H9 (cell line): ENCODE measurements around the gene TNFRSF11A. TPM values are rescaled to one million over a fixed set of nuclear protein-coding genes. Genes with fewer than 3 reads are reported as not detected.

Experiments used
- DNase-seq: peaks from one replicate; pipeline ENCODE4 v3.0.0-alpha.2; 2017
- H2AFZ ChIP-seq: one replicate; pipeline ENCODE4 v1.6.1; 2013; ENCODE audit warnings: mild to moderate bottlenecking, low read length, control low read depth, moderate library complexity
- H2AK5ac ChIP-seq: 2 replicates; pipeline ENCODE4 v1.6.1; 2013; ENCODE audit warnings: low read length, control low read depth, mixed read lengths; ENCODE audit not compliant: insufficient read length
- H2BK120ac ChIP-seq: one replicate; pipeline ENCODE4 v1.6.1; 2013; ENCODE audit warnings: low read depth, mild to moderate bottlenecking, low read length, control low read depth, inconsistent platforms; ENCODE audit not compliant: poor library complexity, severe bottlenecking
- H2BK12ac ChIP-seq: 2 replicates; pipeline ENCODE4 v1.6.1; 2013; ENCODE audit warnings: low read length, control low read depth, mixed read lengths, low read depth; ENCODE audit not compliant: insufficient read length
- H2BK15ac ChIP-seq: 2 replicates; pipeline ENCODE4 v1.6.1; 2013; ENCODE audit warnings: low read depth, low read length, control low read depth
- H2BK20ac ChIP-seq: one replicate; pipeline ENCODE4 v1.6.1; 2013; ENCODE audit warnings: low read depth, mild to moderate bottlenecking, low read length, control low read depth, inconsistent platforms; ENCODE audit not compliant: poor library complexity, severe bottlenecking
- H2BK5ac ChIP-seq: 2 replicates; pipeline ENCODE4 v1.6.1; 2013; ENCODE audit warnings: low read length, control low read depth, mixed read lengths; ENCODE audit not compliant: insufficient read length
- H3K14ac ChIP-seq: 2 replicates; pipeline ENCODE4 v1.6.1; 2013; ENCODE audit warnings: low read length, control low read depth; ENCODE audit not compliant: insufficient read depth
- H3K18ac ChIP-seq: 2 replicates; pipeline ENCODE4 v1.6.1; 2013; ENCODE audit warnings: low read depth, mild to moderate bottlenecking, mixed read lengths, low read length, control low read depth; ENCODE audit not compliant: insufficient read length
- H3K23ac ChIP-seq: 2 replicates; pipeline ENCODE4 v1.6.1; 2013; ENCODE audit warnings: low read length, control low read depth, mixed read lengths, low read depth; ENCODE audit not compliant: insufficient read length
- H3K23me2 ChIP-seq: 2 replicates; pipeline ENCODE4 v1.6.1; 2013; ENCODE audit warnings: low read depth, mild to moderate bottlenecking, mixed read lengths, low read length, control low read depth; ENCODE audit not compliant: insufficient read length, poor library complexity, severe bottlenecking
- H3K27ac ChIP-seq: 2 replicates; pipeline ENCODE4 v1.5.1; 2013; ENCODE audit warnings: low read length, control low read depth, mixed read lengths, low read depth; ENCODE audit not compliant: insufficient read length
- H3K27me3 ChIP-seq: 2 replicates; pipeline ENCODE4 v1.6.1; 2013; ENCODE audit warnings: low read length, control low read depth, inconsistent platforms; ENCODE audit not compliant: insufficient read depth
- H3K4ac ChIP-seq: 2 replicates; pipeline ENCODE4 v1.6.1; 2013; ENCODE audit warnings: low read depth, mild to moderate bottlenecking, control low read depth, inconsistent platforms, low read length, moderate library complexity
- H3K4me1 ChIP-seq: 2 replicates; pipeline ENCODE4 v1.6.1; 2013; ENCODE audit warnings: low read length, control low read depth, inconsistent platforms; ENCODE audit not compliant: insufficient read depth
- H3K4me2 ChIP-seq: 2 replicates; pipeline ENCODE4 v1.6.1; 2013; ENCODE audit warnings: low read length, control low read depth, mixed read lengths; ENCODE audit not compliant: insufficient read length, insufficient read depth
- H3K56ac ChIP-seq: 2 replicates; pipeline ENCODE4 v1.6.1; 2013; ENCODE audit warnings: low read depth, mild to moderate bottlenecking, mixed read lengths, low read length, control low read depth; ENCODE audit not compliant: insufficient read length
- H3K79me1 ChIP-seq: 2 replicates; pipeline ENCODE4 v1.6.1; 2013; ENCODE audit warnings: low read depth, mild to moderate bottlenecking, moderate library complexity, low read length, control low read depth, inconsistent platforms; ENCODE audit not compliant: insufficient read depth, poor library complexity, severe bottlenecking
- H3K79me2 ChIP-seq: 2 replicates; pipeline ENCODE4 v1.6.1; 2013; ENCODE audit warnings: low read length, control low read depth, inconsistent platforms; ENCODE audit not compliant: insufficient read depth
- H3K9ac ChIP-seq: 2 replicates; pipeline ENCODE4 v1.6.1; 2013; ENCODE audit warnings: low read length, control low read depth, mixed read lengths; ENCODE audit not compliant: insufficient read length; ENCODE audit errors: extremely low read depth
- H3K9me3 ChIP-seq: one replicate; pipeline ENCODE4 v1.6.1; 2013; ENCODE audit warnings: low read depth, low read length, inconsistent platforms; ENCODE audit not compliant: control insufficient read depth
- H3T11ph ChIP-seq: one replicate; pipeline ENCODE4 v1.6.1; 2013; ENCODE audit warnings: mild to moderate bottlenecking, low read length, control low read depth, inconsistent platforms
- H4K20me1 ChIP-seq: one replicate; pipeline ENCODE4 v1.6.1; 2013; ENCODE audit not compliant: control insufficient read depth, insufficient read length, insufficient read depth
- H4K5ac ChIP-seq: 2 replicates; pipeline ENCODE4 v1.6.1; 2013; ENCODE audit warnings: low read depth, mild to moderate bottlenecking, mixed read lengths, low read length, control low read depth; ENCODE audit not compliant: insufficient read length
- H4K8ac ChIP-seq: replicated peaks from 2 replicates; pipeline ENCODE4 v1.6.1; 2013; ENCODE audit warnings: low read length, control low read depth, mixed read lengths, low read depth; ENCODE audit not compliant: insufficient read length
- H4K91ac ChIP-seq: 2 replicates; pipeline ENCODE4 v1.6.1; 2013; ENCODE audit warnings: low read depth, mild to moderate bottlenecking, moderate library complexity, mixed read lengths, low read length, control low read depth; ENCODE audit not compliant: insufficient read length
- H3K27ac Mint-ChIP-seq, 3 experiments: 2 replicates in 2 of 3; 3 replicates in 1 of 3; pipeline ENCODE4 v1.8.0; 2020 to 2021; ENCODE audit warnings: mixed read lengths in 3 of 3, mild to moderate bottlenecking in 1 of 3, moderate library complexity in 1 of 3
- H3K27me3 Mint-ChIP-seq: 2 replicates; pipeline ENCODE4 v1.8.0; 2021; ENCODE audit warnings: low read depth, mild to moderate bottlenecking, moderate library complexity, mixed read lengths
- H3K36me3 Mint-ChIP-seq, 3 experiments: 2 replicates in 2 of 3; 3 replicates in 1 of 3; pipeline ENCODE4 v1.8.0; 2020 to 2021; ENCODE audit warnings: low read depth in 3 of 3, mixed read lengths in 3 of 3; ENCODE audit not compliant: insufficient read depth in 1 of 3
- H3K4me1 Mint-ChIP-seq, 2 experiments: 2 replicates each; pipeline ENCODE4 v1.8.0; 2020; ENCODE audit warnings: mixed read lengths in 2 of 2
- H3K4me3 Mint-ChIP-seq, 2 experiments: 2 replicates in 1 of 2; 3 replicates in 1 of 2; pipeline ENCODE4 v1.8.0; 2020 to 2021; ENCODE audit warnings: mild to moderate bottlenecking in 2 of 2, mixed read lengths in 2 of 2, moderate library complexity in 1 of 2
- H3K9me3 Mint-ChIP-seq, 2 experiments: 2 replicates in 1 of 2; 3 replicates in 1 of 2; pipeline ENCODE4 v1.8.0; 2020; ENCODE audit warnings: mild to moderate bottlenecking in 2 of 2, mixed read lengths in 2 of 2, moderate library complexity in 1 of 2
- WGBS: extraction: QIAGEN DNeasy Blood & Tissue Kit; methylation state at CpG from one replicate; pipeline ENCODE4 v1.1.7; 2013; ENCODE audit warnings: missing lambda C conversion rate, low lambda C conversion rate, mixed read lengths; ENCODE audit not compliant: insufficient read length; ENCODE audit errors: extremely low coverage; 5-methylcytosine and 5-hydroxymethylcytosine counted together
- total RNA-seq: library from RNA; stranded (reverse); gene quantifications from 2 replicates; pipeline ENCODE4 v1.2.1, GENCODE V29; 2021
- TF ChIP-seq, protein P1 (sequence below): fragments of 200-600 bp; sonication (generic); conservative IDR thresholded peaks from 3 replicates; pipeline ENCODE4 v1.8.0; 2021; ENCODE audit warnings: antibody characterized with exemption, mild to moderate bottlenecking

TNFRSF11A gene
- total RNA-seq, 1 experiment from 2014 or later = 7.8 TPM

GRCh38 chr18:62347089-62347506, 22.0 kb downstream of the TNFRSF11A start:
- Histone ChIP-seq H4K91ac (no peak overlapping the region), H3K9me3 (no peaks in the 10 kb centered on the region), H2AK5ac (no peak overlapping the region), H3K79me1 (no peaks in the 10 kb centered on the region), H2BK15ac (no peak overlapping the region), H2BK120ac (no peak overlapping the region), H3T11ph (no peak overlapping the region), H3K23ac (no peak overlapping the region), H3K18ac (no peak overlapping the region), H2BK12ac (no peak overlapping the region), H4K8ac (no peak overlapping the region), H3K27me3 (no peaks in the 10 kb centered on the region), H2AFZ (no peak overlapping the region), H3K4me2 (peak overlapping the region; percentile 33), H3K23me2 (no peaks in the 10 kb centered on the region), H3K14ac (no peak overlapping the region), H2BK5ac (no peak overlapping the region), H3K27ac (no peak overlapping the region), H3K56ac (no peak overlapping the region), H3K4me1 (peaks cover 10% of the 10 kb centered on the region; the same call in 1 of the 2 replicates), H4K20me1 (no peaks in the 10 kb centered on the region), H3K9ac (no peak overlapping the region), H4K5ac (no peak overlapping the region), H3K79me2 (no peaks in the 10 kb centered on the region), H3K4ac (no peak overlapping the region), H2BK20ac (no peak overlapping the region)
- no peaks in the 10 kb centered on the region for H3K9me3 Mint-ChIP-seq
- peaks cover 1 to 9% (median 4%) of the 10 kb centered on the region in 3 experiments; a peak in 5 of 7 replicates for H3K36me3 Mint-ChIP-seq
- H3K4me3 Mint-ChIP-seq = peak overlapping the region in 1 of 2 experiments; percentile 60; a peak in 3 of 5 replicates
- no CpG with 5 or more reads among the region's 6 CpGs for WGBS
- H3K27ac Mint-ChIP-seq = peak overlapping the region in 1 of 3 experiments; percentile 32; a peak in 3 of 7 replicates
- peaks cover 30 to 32% of the 10 kb centered on the region in 2 experiments for H3K4me1 Mint-ChIP-seq
- peaks cover 11% of the 10 kb centered on the region for H3K27me3 Mint-ChIP-seq
- TF ChIP-seq, protein P1, sequence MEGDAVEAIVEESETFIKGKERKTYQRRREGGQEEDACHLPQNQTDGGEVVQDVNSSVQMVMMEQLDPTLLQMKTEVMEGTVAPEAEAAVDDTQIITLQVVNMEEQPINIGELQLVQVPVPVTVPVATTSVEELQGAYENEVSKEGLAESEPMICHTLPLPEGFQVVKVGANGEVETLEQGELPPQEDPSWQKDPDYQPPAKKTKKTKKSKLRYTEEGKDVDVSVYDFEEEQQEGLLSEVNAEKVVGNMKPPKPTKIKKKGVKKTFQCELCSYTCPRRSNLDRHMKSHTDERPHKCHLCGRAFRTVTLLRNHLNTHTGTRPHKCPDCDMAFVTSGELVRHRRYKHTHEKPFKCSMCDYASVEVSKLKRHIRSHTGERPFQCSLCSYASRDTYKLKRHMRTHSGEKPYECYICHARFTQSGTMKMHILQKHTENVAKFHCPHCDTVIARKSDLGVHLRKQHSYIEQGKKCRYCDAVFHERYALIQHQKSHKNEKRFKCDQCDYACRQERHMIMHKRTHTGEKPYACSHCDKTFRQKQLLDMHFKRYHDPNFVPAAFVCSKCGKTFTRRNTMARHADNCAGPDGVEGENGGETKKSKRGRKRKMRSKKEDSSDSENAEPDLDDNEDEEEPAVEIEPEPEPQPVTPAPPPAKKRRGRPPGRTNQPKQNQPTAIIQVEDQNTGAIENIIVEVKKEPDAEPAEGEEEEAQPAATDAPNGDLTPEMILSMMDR = no peak
- no peak for DNase-seq
